ENCODE measurements around the gene FAF1.

- no peak for TF ChIP-seq POLR2A (IDR thresholded peaks at IDR 0.05)
- no peak for TF ChIP-seq POLR2AphosphoS5 (IDR thresholded peaks at IDR 0.05)
- no peak for TF ChIP-seq CTCF (IDR thresholded peaks at IDR 0.05)
- no peak for TF ChIP-seq EP300 (IDR thresholded peaks at IDR 0.05; ENCODE audit: low read depth)
These were observed 36.5 kb downstream of the FAF1 start for GRCh38 chr1:50923564-50923963.

All from transverse colon (tissue), 4 donors.